Mucosa of rectum (tissue), 2 donors: Measurements from ENCODE around the gene DYNC2I2.
"Not testable (repeated sequence)": the region's sequence is repeated elsewhere in the genome, so short reads cannot be mapped to it uniquely, and the experiment has no call there.

ENCODE experiments used
- H3K27ac ChIP-seq, 2 donors: one replicate each; pipeline ENCODE4 v1.7.0; 2013; ENCODE audit warnings: inconsistent platforms in 2 of 2, low read depth in 2 of 2, low read length in 2 of 2
- H3K27me3 ChIP-seq, 2 donors: one replicate each; pipeline ENCODE4 v1.7.0; 2013; ENCODE audit warnings: low read length in 2 of 2; ENCODE audit not compliant: control insufficient read depth in 2 of 2, insufficient read depth in 2 of 2
- H3K36me3 ChIP-seq, 2 donors: one replicate each; pipeline ENCODE4 v1.7.0; 2013; ENCODE audit warnings: low read length in 2 of 2; ENCODE audit not compliant: control insufficient read depth in 2 of 2, insufficient read depth in 2 of 2
- H3K4me1 ChIP-seq, 2 donors: one replicate each; pipeline ENCODE4 v1.7.0; 2013; ENCODE audit warnings: low read length in 2 of 2, mild to moderate bottlenecking in 1 of 2; ENCODE audit not compliant: control insufficient read depth in 2 of 2, insufficient read depth in 2 of 2
- H3K4me3 ChIP-seq, 2 donors: one replicate each; pipeline ENCODE4 v1.7.0; 2013; ENCODE audit warnings: low read length in 2 of 2
- H3K9ac ChIP-seq, 2 donors: one replicate each; pipeline ENCODE4 v1.7.0; 2013; ENCODE audit warnings: low read length in 2 of 2, low read depth in 1 of 2, mild to moderate bottlenecking in 1 of 2
- H3K9me3 ChIP-seq, 2 donors: one replicate each; pipeline ENCODE4 v1.7.0; 2013; ENCODE audit warnings: low read length in 2 of 2; ENCODE audit not compliant: control insufficient read depth in 2 of 2
- donor health status: healthy.
- donor health status: Normal muscosa, but diverticular disease.

Gene DYNC2I2

GRCh38 chr9:128699096-128699795 lies 42.6 kb upstream of the DYNC2I2 start:
- not testable (repeated sequence) for H3K9ac ChIP-seq, H3K4me1 ChIP-seq, H3K9me3 ChIP-seq, H3K27ac ChIP-seq, H3K27me3 ChIP-seq, H3K4me3 ChIP-seq
- peaks cover 10 to 16% of the 10 kb centered on the region in 2 donors for H3K36me3 ChIP-seq

GRCh38 chr9:128696923-128697707 lies 40.5 kb upstream of the DYNC2I2 start:
- no peak overlapping the region for H3K27ac ChIP-seq
- H3K9me3 ChIP-seq: no peaks in the 10 kb centered on the region
- no peaks in the 10 kb centered on the region for H3K27me3 ChIP-seq
- H3K9ac ChIP-seq: no peak overlapping the region
- H3K4me3 ChIP-seq: no peak overlapping the region
- no peaks in the 10 kb centered on the region for H3K4me1 ChIP-seq
- H3K36me3 ChIP-seq: peaks cover 29 to 37% of the 10 kb centered on the region in 2 donors

GRCh38 chr9:128694344-128694743 lies 37.7 kb upstream of the DYNC2I2 start:
- peaks cover 37 to 44% of the 10 kb centered on the region in 2 donors for H3K36me3 ChIP-seq
- no peak overlapping the region for H3K27ac ChIP-seq
- no peak overlapping the region for H3K4me3 ChIP-seq
- no peak overlapping the region for H3K9ac ChIP-seq
- peaks cover 8 to 10% of the 10 kb centered on the region in 2 donors for H3K4me1 ChIP-seq
- H3K27me3 ChIP-seq: no peaks in the 10 kb centered on the region
- H3K9me3 ChIP-seq: no peaks in the 10 kb centered on the region

- H3K9ac ChIP-seq, H3K27ac ChIP-seq, H3K4me1 ChIP-seq, H3K27me3 ChIP-seq, H3K9me3 ChIP-seq, H3K4me3 ChIP-seq: not testable (repeated sequence)
- H3K36me3 ChIP-seq: peaks cover 37 to 44% of the 10 kb centered on the region in 2 donors
Observed at GRCh38 chr9:128693738-128694137, 37.1 kb upstream of the DYNC2I2 start.

- peak overlapping the region; percentile 25 to 32 for H3K27ac ChIP-seq
Observed at GRCh38 chr9:128690684-128691034, 34.0 kb upstream of the DYNC2I2 start.

GRCh38 chr9:128689820-128690683 lies 33.4 kb upstream of the DYNC2I2 start:
- H3K36me3 ChIP-seq: peaks cover 30% of the 10 kb centered on the region in 2 donors
- H3K9me3 ChIP-seq: no peaks in the 10 kb centered on the region
- H3K27ac ChIP-seq: peak overlapping the region; percentile 25 to 32
- H3K4me1 ChIP-seq: peaks cover 29 to 32% of the 10 kb centered on the region in 2 donors
- peak overlapping the region; percentile 65 to 89 for H3K4me3 ChIP-seq
- no peaks in the 10 kb centered on the region for H3K27me3 ChIP-seq
- peak overlapping the region; percentile 72 to 82 for H3K9ac ChIP-seq

More at GRCh38 chr9:128690684-128691034, 34.0 kb upstream of the DYNC2I2 start:
- Histone ChIP-seq H3K4me3 (peak overlapping the region; percentile 65 to 89), H3K9ac (peak overlapping the region; percentile 72 to 82), H3K9me3 (no peaks in the 10 kb centered on the region), H3K27me3 (no peaks in the 10 kb centered on the region), H3K4me1 (peaks cover 24 to 26% of the 10 kb centered on the region in 2 donors), H3K36me3 (peaks cover 33% of the 10 kb centered on the region in 2 donors)

GRCh38 chr9:128689293-128689774 lies 32.7 kb upstream of the DYNC2I2 start:
- H3K27ac ChIP-seq: peak overlapping the region; percentile 81 to 92
- H3K4me1 ChIP-seq: peaks cover 36 to 39% of the 10 kb centered on the region in 2 donors
- peak overlapping the region; percentile 20 to 70 for H3K4me3 ChIP-seq
- H3K27me3 ChIP-seq: no peaks in the 10 kb centered on the region
- H3K36me3 ChIP-seq: peaks cover 28 to 29% of the 10 kb centered on the region in 2 donors
- H3K9me3 ChIP-seq: no peaks in the 10 kb centered on the region
- H3K9ac ChIP-seq: peak overlapping the region in 1 of 2 donors; percentile 77

- Histone ChIP-seq H3K36me3 (peaks cover 21 to 23% of the 10 kb centered on the region in 2 donors), H3K9me3 (no peaks in the 10 kb centered on the region), H3K9ac (peak within 1 kb of the TSS; percentile 73 to 82), H3K4me1 (peaks cover 36 to 39% of the 10 kb centered on the region in 2 donors), H3K27me3 (no peaks in the 10 kb centered on the region), H3K27ac (peak within 1 kb of the TSS; percentile 84 to 92), H3K4me3 (peak within 1 kb of the TSS; percentile 70 to 89)
Observed at GRCh38 chr9:128688501-128689292, 32.0 kb upstream of the DYNC2I2 start, which contains the start of gene SET. Gene SET, plus strand, starts transcription at chr9:128689222. Its CDS starts 361 bp downstream, at chr9:128689583.

- Histone ChIP-seq H3K4me3 (no peak overlapping the region), H3K27ac (no peak overlapping the region), H3K36me3 (peaks cover 9 to 11% of the 10 kb centered on the region in 2 donors), H3K9me3 (no peaks in the 10 kb centered on the region), H3K27me3 (no peaks in the 10 kb centered on the region), H3K9ac (no peak overlapping the region), H3K4me1 (peaks cover 41 to 43% of the 10 kb centered on the region in 2 donors)
Observed at GRCh38 chr9:128687453-128687852, 30.8 kb upstream of the DYNC2I2 start.
